Endodermal cell (in vitro differentiated cells): ENCODE measurements around the gene ERVK3-1. TPM values are rescaled to one million over a fixed set of nuclear protein-coding genes. Genes with fewer than 3 reads are reported as not detected.

Source experiments
- DNase-seq: peaks from one replicate; pipeline ENCODE4 v3.0.0-alpha.2; 2017
- H3K27ac ChIP-seq: 2 replicates; pipeline ENCODE4 v1.5.1; 2013; ENCODE audit warnings: mild to moderate bottlenecking, low read depth, low read length, moderate library complexity
- H3K27me3 ChIP-seq: 2 replicates; pipeline ENCODE4 v1.6.1; 2013; ENCODE audit warnings: mild to moderate bottlenecking, low read length, moderate library complexity; ENCODE audit not compliant: insufficient read depth, control insufficient read depth, poor library complexity, severe bottlenecking
- H3K36me3 ChIP-seq: 2 replicates; pipeline ENCODE4 v1.7.0; 2013; ENCODE audit warnings: mild to moderate bottlenecking, low read length, moderate library complexity; ENCODE audit not compliant: control insufficient read depth, insufficient read depth
- H3K4me1 ChIP-seq: one replicate; pipeline ENCODE4 v1.7.0; 2013; ENCODE audit warnings: low read length; ENCODE audit not compliant: control insufficient read depth, insufficient read depth
- H3K4me3 ChIP-seq: 2 replicates; pipeline ENCODE4 v1.5.1; 2013; ENCODE audit warnings: mild to moderate bottlenecking, low read length, moderate library complexity
- H3K9ac ChIP-seq: 2 replicates; pipeline ENCODE4 v1.6.1; 2013; ENCODE audit warnings: mild to moderate bottlenecking, low read length, moderate library complexity; ENCODE audit not compliant: poor library complexity, severe bottlenecking; ENCODE audit errors: extremely low read depth
- H3K9me3 ChIP-seq: 2 replicates; pipeline ENCODE4 v1.6.1; 2013; ENCODE audit warnings: mild to moderate bottlenecking, low read length, moderate library complexity; ENCODE audit not compliant: control insufficient read depth
- H3K27ac Mint-ChIP-seq: 2 replicates; pipeline ENCODE4 v1.8.0; 2020; ENCODE audit warnings: mixed read lengths
- H3K27me3 Mint-ChIP-seq: 2 replicates; pipeline ENCODE4 v1.8.0; 2021; ENCODE audit warnings: mild to moderate bottlenecking, mixed read lengths; ENCODE audit not compliant: insufficient read depth
- H3K36me3 Mint-ChIP-seq: 2 replicates; pipeline ENCODE4 v1.8.0; 2020; ENCODE audit warnings: low read depth, mixed read lengths
- H3K4me1 Mint-ChIP-seq: 2 replicates; pipeline ENCODE4 v1.8.0; 2020; ENCODE audit warnings: mixed read lengths
- H3K4me3 Mint-ChIP-seq: 2 replicates; pipeline ENCODE4 v1.8.0; 2020; ENCODE audit warnings: mild to moderate bottlenecking, moderate library complexity, mixed read lengths
- H3K9me3 Mint-ChIP-seq: 2 replicates; pipeline ENCODE4 v1.8.0; 2020; ENCODE audit warnings: mild to moderate bottlenecking, mixed read lengths
- CTCF ChIP-seq: fragments of 200-600 bp; sonication (generic); conservative IDR thresholded peaks from 2 replicates; pipeline ENCODE4 v1.5.0; 2021; ENCODE audit warnings: antibody characterized with exemption, mild to moderate bottlenecking
- WGBS, 2 experiments: methylation state at CpG; one replicate each; pipeline versions ENCODE4 v1.1.5 to v1.1.7; 2013; ENCODE audit warnings: missing lambda C conversion rate in 2 of 2, mixed read lengths in 1 of 2; ENCODE audit not compliant: insufficient coverage in 1 of 2, insufficient read length in 1 of 2; 5-methylcytosine and 5-hydroxymethylcytosine counted together
- total RNA-seq, 2 donors: library from RNA; stranded (reverse); fragmentation: NEBNext Ultra II Directional in 1 of 2; extraction: Animal tissue kit (Norgen Biotek cat#: 25700) in 1 of 2; gene quantifications; 2 replicates in 1 of 2; 3 replicates in 1 of 2; pipeline ENCODE4 v1.2.1, GENCODE V29; 2021

ERVK3-1 gene
- total RNA-seq, 2 donors from 2014 or later, result 27.5 to 28.0 TPM

- Mint-ChIP-seq H3K36me3 (no peaks in the 10 kb centered on the region), H3K4me1 (no peaks in the 10 kb centered on the region), H3K27me3 (peaks cover 51% of the 10 kb centered on the region), H3K9me3 (no peaks in the 10 kb centered on the region), H3K4me3 (no peak overlapping the region), H3K27ac (no peak overlapping the region)
- TF ChIP-seq CTCF, result no peak
- Histone ChIP-seq H3K4me1 (no peaks in the 10 kb centered on the region), H3K9me3 (no peaks in the 10 kb centered on the region), H3K27me3 (peaks cover under 1% of the 10 kb centered on the region), H3K9ac (no peak overlapping the region), H3K27ac (no peak overlapping the region), H3K36me3 (no peaks in the 10 kb centered on the region), H3K4me3 (no peak overlapping the region)
- 85 to 89% methylated on average over 16 to 21 of the region's 23 CpGs for WGBS, 2 experiments
- no peak for DNase-seq
These were observed 47.0 kb downstream of the ERVK3-1 start for GRCh38 chr19:58351990-58352755.

- H3K4me3 ChIP-seq, result no peak within 1 kb of the TSS
- WGBS, 2 experiments, result 91 to 94% methylated on average over 7 to 26 of the region's 26 CpGs
- no peaks in the 10 kb centered on the region for H3K36me3 Mint-ChIP-seq
- H3K4me1 Mint-ChIP-seq, result no peaks in the 10 kb centered on the region
- H3K4me1 ChIP-seq, result no peaks in the 10 kb centered on the region
- H3K9ac ChIP-seq, result no peak within 1 kb of the TSS
- peaks cover 46% of the 10 kb centered on the region for H3K27me3 Mint-ChIP-seq
- H3K36me3 ChIP-seq, result no peaks in the 10 kb centered on the region
- DNase-seq, result no peak
- no peak within 1 kb of the TSS for H3K27ac Mint-ChIP-seq
- H3K27ac ChIP-seq, result no peak within 1 kb of the TSS
- H3K27me3 ChIP-seq, result no peaks in the 10 kb centered on the region
- no peak within 1 kb of the TSS for H3K4me3 Mint-ChIP-seq
- no peaks in the 10 kb centered on the region for H3K9me3 Mint-ChIP-seq
- no peak for TF ChIP-seq CTCF
- no peaks in the 10 kb centered on the region for H3K9me3 ChIP-seq
These were observed 47.8 kb downstream of the ERVK3-1 start, which contains the start of gene A1BG for GRCh38 chr19:58352760-58353671. A1BG (minus strand) TSS chr19:58353492; CDS start chr19:58353437, 55 bp downstream.

- Mint-ChIP-seq H3K4me3 (no peak overlapping the region), H3K27ac (no peak overlapping the region), H3K36me3 (no peaks in the 10 kb centered on the region), H3K4me1 (no peaks in the 10 kb centered on the region), H3K9me3 (no peaks in the 10 kb centered on the region), H3K27me3 (peaks cover 37% of the 10 kb centered on the region)
- Histone ChIP-seq H3K27ac (no peak overlapping the region), H3K27me3 (no peaks in the 10 kb centered on the region), H3K9me3 (no peaks in the 10 kb centered on the region), H3K9ac (no peak overlapping the region), H3K4me3 (no peak overlapping the region), H3K36me3 (no peaks in the 10 kb centered on the region), H3K4me1 (no peaks in the 10 kb centered on the region)
- DNase-seq, result no peak
- TF ChIP-seq CTCF, result no peak
- 93 to 97% methylated on average over 12 to 15 of the region's 15 CpGs for WGBS, 2 experiments
These were observed 48.7 kb downstream of the ERVK3-1 start for GRCh38 chr19:58353717-58354477.
